WTC11 (cell line): Measurements from ENCODE around the gene GRAMD2B. TPM values are rescaled to one million over a fixed set of nuclear protein-coding genes. Genes with fewer than 3 reads are reported as not detected.

Experiments
- ATAC-seq: fragments of 200-7000 bp; cut with Tn5 transposase; 2 replicates; pipeline ENCODE4 v1.10.0; 2021; ENCODE audit warnings: mild to moderate bottlenecking, moderate library complexity
- CTCF ChIA-PET: fragments of 300-600 bp; sonication (Branson Sonifier 250); formaldehyde crosslinking; loops from one replicate; lab custom pipeline; 2021; ENCODE audit warnings: antibody characterized with exemption; lab: Charles Lee
- POLR2A ChIA-PET: fragments of 350-600 bp; sonication (Branson Sonifier 250); formaldehyde crosslinking; loops from one replicate; lab custom pipeline; 2021; ENCODE audit warnings: antibody characterized with exemption; lab: Charles Lee
- DNase-seq: peaks from one replicate; pipeline ENCODE4 v3.0.0; 2021; ENCODE audit warnings: low spot score
- H3K27ac Mint-ChIP-seq: 2 replicates; pipeline ENCODE4 v1.8.0; 2021; ENCODE audit warnings: mixed read lengths
- H3K27me3 Mint-ChIP-seq: 2 replicates; pipeline ENCODE4 v1.8.0; 2021; ENCODE audit warnings: low read depth, mild to moderate bottlenecking, moderate library complexity, mixed read lengths
- H3K36me3 Mint-ChIP-seq: 2 replicates; pipeline ENCODE4 v1.8.0; 2021; ENCODE audit warnings: mixed read lengths
- H3K4me1 Mint-ChIP-seq: 2 replicates; pipeline ENCODE4 v1.8.0; 2022; ENCODE audit warnings: mixed read lengths
- H3K4me3 Mint-ChIP-seq: 2 replicates; pipeline ENCODE4 v1.8.0; 2021; ENCODE audit warnings: mild to moderate bottlenecking, moderate library complexity, mixed read lengths
- H3K9me3 Mint-ChIP-seq: 2 replicates; pipeline ENCODE4 v1.8.0; 2021; ENCODE audit warnings: mixed read lengths
- CREM ChIP-seq: sonication (generic); formaldehyde crosslinking; IDR thresholded peaks from 2 replicates; pipeline ENCODE4 v1.8.1; 2022; ENCODE audit warnings: mild to moderate bottlenecking, missing genetic modification reagents, moderate library complexity
- EMX1 ChIP-seq: fragments of 250-450 bp; sonication (Bioruptor Pico); IDR thresholded peaks from 2 replicates; pipeline ENCODE4 v1.8.0; 2021; ENCODE audit warnings: mild to moderate bottlenecking
- FOXK1 ChIP-seq: sonication (generic); formaldehyde crosslinking; IDR thresholded peaks from 2 replicates; pipeline ENCODE4 v1.8.0; 2022; ENCODE audit warnings: mild to moderate bottlenecking, moderate library complexity, missing genetic modification reagents
- KAT7 ChIP-seq: sonication (generic); formaldehyde crosslinking; IDR thresholded peaks from 2 replicates; pipeline ENCODE4 v1.8.1; 2023; ENCODE audit warnings: missing genetic modification reagents, mild to moderate bottlenecking, borderline replicate concordance
- NR3C1 ChIP-seq: sonication (generic); formaldehyde crosslinking; conservative IDR thresholded peaks from 2 replicates; pipeline ENCODE4 v1.8.1; 2023; ENCODE audit warnings: low read depth, mild to moderate bottlenecking, missing genetic modification reagents
- OVOL2 ChIP-seq: fragments of 250-450 bp; sonication (Bioruptor Pico); IDR thresholded peaks from 2 replicates; pipeline ENCODE4 v1.9.0; 2021; ENCODE audit warnings: mild to moderate bottlenecking, borderline replicate concordance
- RELA ChIP-seq: sonication (generic); formaldehyde crosslinking; IDR thresholded peaks from 2 replicates; pipeline ENCODE4 v1.8.1; 2022; ENCODE audit warnings: missing genetic modification reagents, mild to moderate bottlenecking, borderline replicate concordance
- ZNF121 ChIP-seq: sonication (generic); formaldehyde crosslinking; IDR thresholded peaks from 2 replicates; pipeline ENCODE4 v1.8.0; 2023; ENCODE audit warnings: missing genetic modification reagents
- ZNF232 ChIP-seq: sonication (generic); formaldehyde crosslinking; IDR thresholded peaks from 2 replicates; pipeline ENCODE4 v1.8.0; 2022; ENCODE audit warnings: mild to moderate bottlenecking, missing genetic modification reagents
- ZNF263 ChIP-seq: sonication (generic); formaldehyde crosslinking; IDR thresholded peaks from 2 replicates; pipeline ENCODE4 v1.8.1; 2022; ENCODE audit warnings: low read depth, mild to moderate bottlenecking, moderate library complexity, missing genetic modification reagents
- ZNF396 ChIP-seq: fragments of 250-450 bp; sonication (Bioruptor Pico); IDR thresholded peaks from 2 replicates; pipeline ENCODE4 v1.8.0; 2021; ENCODE audit warnings: mild to moderate bottlenecking, moderate library complexity, borderline replicate concordance
- total RNA-seq: library from RNA; stranded (reverse); gene quantifications from 3 replicates; pipeline ENCODE4 v1.2.3, GENCODE V29; 2021
- TF ChIP-seq, protein P1 (sequence below): sonication (generic); formaldehyde crosslinking; IDR thresholded peaks from 2 replicates; pipeline ENCODE4 v1.8.0; 2023; ENCODE audit warnings: missing genetic modification reagents, mild to moderate bottlenecking, borderline replicate concordance
- TF ChIP-seq, protein P2 (sequence below): sonication (generic); formaldehyde crosslinking; IDR thresholded peaks from 2 replicates; pipeline ENCODE4 v1.8.0; 2022; ENCODE audit warnings: mild to moderate bottlenecking, missing genetic modification reagents
- TF ChIP-seq, protein P3 (sequence below): sonication (generic); formaldehyde crosslinking; IDR thresholded peaks from 2 replicates; pipeline ENCODE4 v1.8.0; 2022; ENCODE audit warnings: mild to moderate bottlenecking, missing genetic modification reagents
- TF ChIP-seq, protein P4 (sequence below): sonication (generic); formaldehyde crosslinking; conservative IDR thresholded peaks from 2 replicates; pipeline ENCODE4 v1.8.1; 2023; ENCODE audit warnings: mild to moderate bottlenecking, low read depth, missing genetic modification reagents, moderate library complexity
- TF ChIP-seq, protein P5 (sequence below): fragments of 250-450 bp; sonication (Bioruptor Pico); IDR thresholded peaks from 2 replicates; pipeline ENCODE4 v1.9.0; 2021; ENCODE audit warnings: moderate library complexity, mild to moderate bottlenecking, inconsistent platforms, borderline replicate concordance
- TF ChIP-seq, protein P6 (sequence below): sonication (generic); formaldehyde crosslinking; IDR thresholded peaks from 2 replicates; pipeline ENCODE4 v1.8.1; 2023; ENCODE audit warnings: mild to moderate bottlenecking, missing genetic modification reagents
- TF ChIP-seq, protein P7 (sequence below): sonication (generic); formaldehyde crosslinking; conservative IDR thresholded peaks from 2 replicates; pipeline ENCODE4 v1.8.1; 2022; ENCODE audit warnings: mild to moderate bottlenecking, missing genetic modification reagents

Gene GRAMD2B
- total RNA-seq, 1 experiment from 2014 or later: 11.6 TPM

DNA sequence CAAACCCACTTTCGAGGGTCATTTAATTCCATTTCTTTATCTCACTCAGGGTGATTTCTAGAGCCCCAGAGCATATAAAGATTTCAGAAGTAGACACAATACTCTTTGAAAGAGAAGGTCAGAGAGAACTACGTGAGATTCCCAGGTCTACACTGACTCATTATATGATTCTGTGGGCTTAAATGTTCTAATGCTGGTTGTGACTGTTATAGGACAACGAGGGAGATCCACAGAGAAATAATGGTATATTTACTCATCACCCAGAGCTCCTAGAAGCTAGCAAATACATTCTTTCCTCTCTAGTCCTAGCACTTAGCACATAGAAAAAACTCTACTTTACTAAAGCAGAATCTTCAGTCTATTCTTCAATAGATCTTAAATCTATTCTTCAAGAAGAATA, 39.4 kb upstream of the GRAMD2B start:
- H3K36me3 Mint-ChIP-seq: no peaks in the 10 kb centered on the region
- no peak for ATAC-seq
- no peak for DNase-seq
- ChIA-PET POLR2A (no interaction called here), CTCF (interaction anchor here (2.8 kb wide), 1 partner anchor 14 kb away, joined by 16 read pairs; no protein-coding TSS in a partner anchor)
- peaks cover 12% of the 10 kb centered on the region for H3K4me1 Mint-ChIP-seq
- H3K27me3 Mint-ChIP-seq: no peaks in the 10 kb centered on the region
- TF ChIP-seq ZNF263: no peak
- TF ChIP-seq NR3C1 (CRISPR knock-in tag): no peak
- TF ChIP-seq FOXK1 (CRISPR knock-in tag): no peak
- TF ChIP-seq, protein P1, sequence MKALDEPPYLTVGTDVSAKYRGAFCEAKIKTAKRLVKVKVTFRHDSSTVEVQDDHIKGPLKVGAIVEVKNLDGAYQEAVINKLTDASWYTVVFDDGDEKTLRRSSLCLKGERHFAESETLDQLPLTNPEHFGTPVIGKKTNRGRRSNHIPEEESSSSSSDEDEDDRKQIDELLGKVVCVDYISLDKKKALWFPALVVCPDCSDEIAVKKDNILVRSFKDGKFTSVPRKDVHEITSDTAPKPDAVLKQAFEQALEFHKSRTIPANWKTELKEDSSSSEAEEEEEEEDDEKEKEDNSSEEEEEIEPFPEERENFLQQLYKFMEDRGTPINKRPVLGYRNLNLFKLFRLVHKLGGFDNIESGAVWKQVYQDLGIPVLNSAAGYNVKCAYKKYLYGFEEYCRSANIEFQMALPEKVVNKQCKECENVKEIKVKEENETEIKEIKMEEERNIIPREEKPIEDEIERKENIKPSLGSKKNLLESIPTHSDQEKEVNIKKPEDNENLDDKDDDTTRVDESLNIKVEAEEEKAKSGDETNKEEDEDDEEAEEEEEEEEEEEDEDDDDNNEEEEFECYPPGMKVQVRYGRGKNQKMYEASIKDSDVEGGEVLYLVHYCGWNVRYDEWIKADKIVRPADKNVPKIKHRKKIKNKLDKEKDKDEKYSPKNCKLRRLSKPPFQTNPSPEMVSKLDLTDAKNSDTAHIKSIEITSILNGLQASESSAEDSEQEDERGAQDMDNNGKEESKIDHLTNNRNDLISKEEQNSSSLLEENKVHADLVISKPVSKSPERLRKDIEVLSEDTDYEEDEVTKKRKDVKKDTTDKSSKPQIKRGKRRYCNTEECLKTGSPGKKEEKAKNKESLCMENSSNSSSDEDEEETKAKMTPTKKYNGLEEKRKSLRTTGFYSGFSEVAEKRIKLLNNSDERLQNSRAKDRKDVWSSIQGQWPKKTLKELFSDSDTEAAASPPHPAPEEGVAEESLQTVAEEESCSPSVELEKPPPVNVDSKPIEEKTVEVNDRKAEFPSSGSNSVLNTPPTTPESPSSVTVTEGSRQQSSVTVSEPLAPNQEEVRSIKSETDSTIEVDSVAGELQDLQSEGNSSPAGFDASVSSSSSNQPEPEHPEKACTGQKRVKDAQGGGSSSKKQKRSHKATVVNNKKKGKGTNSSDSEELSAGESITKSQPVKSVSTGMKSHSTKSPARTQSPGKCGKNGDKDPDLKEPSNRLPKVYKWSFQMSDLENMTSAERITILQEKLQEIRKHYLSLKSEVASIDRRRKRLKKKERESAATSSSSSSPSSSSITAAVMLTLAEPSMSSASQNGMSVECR (CRISPR knock-in tag): no peak
- TF ChIP-seq ZNF396 (CRISPR knock-in tag): no peak
- TF ChIP-seq ZNF232 (CRISPR knock-in tag): no peak
- TF ChIP-seq, protein P2, sequence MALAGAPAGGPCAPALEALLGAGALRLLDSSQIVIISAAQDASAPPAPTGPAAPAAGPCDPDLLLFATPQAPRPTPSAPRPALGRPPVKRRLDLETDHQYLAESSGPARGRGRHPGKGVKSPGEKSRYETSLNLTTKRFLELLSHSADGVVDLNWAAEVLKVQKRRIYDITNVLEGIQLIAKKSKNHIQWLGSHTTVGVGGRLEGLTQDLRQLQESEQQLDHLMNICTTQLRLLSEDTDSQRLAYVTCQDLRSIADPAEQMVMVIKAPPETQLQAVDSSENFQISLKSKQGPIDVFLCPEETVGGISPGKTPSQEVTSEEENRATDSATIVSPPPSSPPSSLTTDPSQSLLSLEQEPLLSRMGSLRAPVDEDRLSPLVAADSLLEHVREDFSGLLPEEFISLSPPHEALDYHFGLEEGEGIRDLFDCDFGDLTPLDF (CRISPR knock-in tag): no peak
- no peak for TF ChIP-seq RELA
- TF ChIP-seq KAT7 (CRISPR knock-in tag): no peak
- TF ChIP-seq CREM (CRISPR knock-in tag): no peak
- H3K27ac Mint-ChIP-seq: no peak overlapping the region
- no peak overlapping the region for H3K4me3 Mint-ChIP-seq
- H3K9me3 Mint-ChIP-seq: peaks cover 14% of the 10 kb centered on the region

DNA sequence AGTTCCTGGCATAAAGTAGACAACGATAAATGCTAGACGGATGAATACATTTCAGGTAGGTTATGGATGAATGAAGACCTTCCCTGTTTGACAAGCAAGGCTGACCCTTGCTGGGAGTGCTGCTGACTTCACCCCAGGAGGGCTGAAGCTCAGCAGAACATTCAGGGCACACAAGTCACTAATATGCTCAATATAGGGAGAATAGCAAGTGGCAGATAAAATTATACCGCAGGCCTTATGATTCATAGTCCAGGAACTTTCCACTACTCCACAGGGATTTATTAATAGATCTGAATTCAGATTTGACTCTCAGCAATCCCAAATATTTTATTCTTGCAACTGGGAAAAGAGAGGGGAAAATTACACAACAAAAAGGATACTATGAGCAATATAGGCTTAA, 38.2 kb upstream of the GRAMD2B start:
- H3K27ac Mint-ChIP-seq: no peak overlapping the region
- peaks cover 12% of the 10 kb centered on the region for H3K4me1 Mint-ChIP-seq
- H3K4me3 Mint-ChIP-seq: no peak overlapping the region
- CTCF ChIA-PET: interaction anchor here (1.0 to 2.8 kb wide), 2 partner anchors 15 to 115 kb away, joined by 3 to 16 read pairs; no protein-coding TSS in a partner anchor
- TF ChIP-seq, protein P3, sequence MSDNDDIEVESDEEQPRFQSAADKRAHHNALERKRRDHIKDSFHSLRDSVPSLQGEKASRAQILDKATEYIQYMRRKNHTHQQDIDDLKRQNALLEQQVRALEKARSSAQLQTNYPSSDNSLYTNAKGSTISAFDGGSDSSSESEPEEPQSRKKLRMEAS: no peak
- TF ChIP-seq EMX1 (CRISPR knock-in tag) (no peak), ZNF121 (CRISPR knock-in tag) (no peak), CREM (CRISPR knock-in tag) (no peak), OVOL2 (CRISPR knock-in tag) (no peak)
- TF ChIP-seq, protein P4, sequence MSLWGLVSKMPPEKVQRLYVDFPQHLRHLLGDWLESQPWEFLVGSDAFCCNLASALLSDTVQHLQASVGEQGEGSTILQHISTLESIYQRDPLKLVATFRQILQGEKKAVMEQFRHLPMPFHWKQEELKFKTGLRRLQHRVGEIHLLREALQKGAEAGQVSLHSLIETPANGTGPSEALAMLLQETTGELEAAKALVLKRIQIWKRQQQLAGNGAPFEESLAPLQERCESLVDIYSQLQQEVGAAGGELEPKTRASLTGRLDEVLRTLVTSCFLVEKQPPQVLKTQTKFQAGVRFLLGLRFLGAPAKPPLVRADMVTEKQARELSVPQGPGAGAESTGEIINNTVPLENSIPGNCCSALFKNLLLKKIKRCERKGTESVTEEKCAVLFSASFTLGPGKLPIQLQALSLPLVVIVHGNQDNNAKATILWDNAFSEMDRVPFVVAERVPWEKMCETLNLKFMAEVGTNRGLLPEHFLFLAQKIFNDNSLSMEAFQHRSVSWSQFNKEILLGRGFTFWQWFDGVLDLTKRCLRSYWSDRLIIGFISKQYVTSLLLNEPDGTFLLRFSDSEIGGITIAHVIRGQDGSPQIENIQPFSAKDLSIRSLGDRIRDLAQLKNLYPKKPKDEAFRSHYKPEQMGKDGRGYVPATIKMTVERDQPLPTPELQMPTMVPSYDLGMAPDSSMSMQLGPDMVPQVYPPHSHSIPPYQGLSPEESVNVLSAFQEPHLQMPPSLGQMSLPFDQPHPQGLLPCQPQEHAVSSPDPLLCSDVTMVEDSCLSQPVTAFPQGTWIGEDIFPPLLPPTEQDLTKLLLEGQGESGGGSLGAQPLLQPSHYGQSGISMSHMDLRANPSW (CRISPR knock-in tag): no peak
- TF ChIP-seq, protein P5, sequence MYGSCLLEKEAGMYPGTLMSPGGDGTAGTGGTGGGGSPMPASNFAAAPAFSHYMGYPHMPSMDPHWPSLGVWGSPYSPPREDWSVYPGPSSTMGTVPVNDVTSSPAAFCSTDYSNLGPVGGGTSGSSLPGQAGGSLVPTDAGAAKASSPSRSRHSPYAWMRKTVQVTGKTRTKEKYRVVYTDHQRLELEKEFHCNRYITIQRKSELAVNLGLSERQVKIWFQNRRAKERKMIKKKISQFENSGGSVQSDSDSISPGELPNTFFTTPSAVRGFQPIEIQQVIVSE (CRISPR knock-in tag): no peak
- TF ChIP-seq, protein P6, sequence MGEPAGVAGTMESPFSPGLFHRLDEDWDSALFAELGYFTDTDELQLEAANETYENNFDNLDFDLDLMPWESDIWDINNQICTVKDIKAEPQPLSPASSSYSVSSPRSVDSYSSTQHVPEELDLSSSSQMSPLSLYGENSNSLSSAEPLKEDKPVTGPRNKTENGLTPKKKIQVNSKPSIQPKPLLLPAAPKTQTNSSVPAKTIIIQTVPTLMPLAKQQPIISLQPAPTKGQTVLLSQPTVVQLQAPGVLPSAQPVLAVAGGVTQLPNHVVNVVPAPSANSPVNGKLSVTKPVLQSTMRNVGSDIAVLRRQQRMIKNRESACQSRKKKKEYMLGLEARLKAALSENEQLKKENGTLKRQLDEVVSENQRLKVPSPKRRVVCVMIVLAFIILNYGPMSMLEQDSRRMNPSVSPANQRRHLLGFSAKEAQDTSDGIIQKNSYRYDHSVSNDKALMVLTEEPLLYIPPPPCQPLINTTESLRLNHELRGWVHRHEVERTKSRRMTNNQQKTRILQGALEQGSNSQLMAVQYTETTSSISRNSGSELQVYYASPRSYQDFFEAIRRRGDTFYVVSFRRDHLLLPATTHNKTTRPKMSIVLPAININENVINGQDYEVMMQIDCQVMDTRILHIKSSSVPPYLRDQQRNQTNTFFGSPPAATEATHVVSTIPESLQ (CRISPR knock-in tag): no peak
- TF ChIP-seq, protein P7, sequence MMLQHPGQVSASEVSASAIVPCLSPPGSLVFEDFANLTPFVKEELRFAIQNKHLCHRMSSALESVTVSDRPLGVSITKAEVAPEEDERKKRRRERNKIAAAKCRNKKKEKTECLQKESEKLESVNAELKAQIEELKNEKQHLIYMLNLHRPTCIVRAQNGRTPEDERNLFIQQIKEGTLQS (CRISPR knock-in tag): no peak
- peaks cover 14% of the 10 kb centered on the region for H3K9me3 Mint-ChIP-seq
- H3K27me3 Mint-ChIP-seq: no peaks in the 10 kb centered on the region
- POLR2A ChIA-PET: no interaction called here
- ATAC-seq: no peak
- no peak for DNase-seq
- no peaks in the 10 kb centered on the region for H3K36me3 Mint-ChIP-seq
